GM19035 (cell line): ENCODE data around the gene IFITM10.

Experiments
- ATAC-seq: cut with Tn5 transposase; IDR thresholded peaks from one replicate; pipeline ENCODE4 v1.9.1; 2021; ENCODE audit not compliant: unreplicated experiment

Gene IFITM10

DNA sequence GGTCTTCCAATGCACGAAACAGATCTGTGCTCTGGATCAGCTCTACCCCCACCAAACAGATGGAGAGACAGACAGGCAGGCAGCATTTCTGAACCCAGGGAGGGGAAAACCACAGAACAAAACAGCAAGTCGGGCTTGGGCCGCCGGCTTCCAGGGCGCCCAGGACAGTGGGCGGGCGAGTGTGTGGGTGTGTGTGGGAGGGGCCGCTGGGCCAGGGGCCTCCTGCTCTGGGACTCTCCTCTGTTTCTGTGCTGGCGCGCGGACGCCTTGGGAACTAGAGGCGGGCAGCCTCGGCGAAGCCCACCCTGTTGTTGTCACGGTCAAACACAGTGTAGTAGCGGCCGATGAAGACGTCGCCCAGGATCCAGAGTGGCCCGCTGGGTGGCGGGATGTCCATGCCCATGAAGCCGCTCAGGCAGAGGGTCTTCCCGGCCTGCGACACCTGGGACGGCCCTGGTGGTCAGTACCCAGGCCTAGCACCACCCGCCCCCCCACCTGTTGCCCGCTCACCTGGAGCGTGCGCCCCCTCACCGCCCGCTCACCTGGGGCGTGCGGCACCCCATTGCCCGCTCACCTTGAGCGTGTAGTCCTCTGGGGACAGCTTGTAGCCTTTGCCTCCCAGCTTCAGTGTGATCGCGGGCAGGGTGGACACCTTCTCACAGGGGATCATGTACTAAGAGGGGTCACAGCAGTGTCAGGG, 3.0 kb upstream of the IFITM10 start:
- no peak for ATAC-seq

DNA sequence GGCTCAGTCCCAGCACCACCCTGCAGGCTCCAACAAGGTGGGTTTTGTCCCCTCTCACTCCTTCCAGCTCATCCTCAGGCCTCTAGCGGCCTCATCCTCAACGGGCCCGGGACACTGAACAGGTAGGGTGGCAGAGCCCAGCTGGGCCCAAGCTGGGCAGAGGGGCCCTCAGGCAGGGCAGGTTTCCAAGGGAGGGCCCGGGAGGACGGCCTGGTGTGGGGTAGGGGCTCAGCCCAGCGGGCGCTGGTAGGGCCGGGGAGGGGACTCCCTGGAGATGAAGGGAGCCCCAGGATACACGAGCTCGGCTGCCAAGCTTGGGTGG, 2.5 kb upstream of the IFITM10 start:
- no peak for ATAC-seq

DNA sequence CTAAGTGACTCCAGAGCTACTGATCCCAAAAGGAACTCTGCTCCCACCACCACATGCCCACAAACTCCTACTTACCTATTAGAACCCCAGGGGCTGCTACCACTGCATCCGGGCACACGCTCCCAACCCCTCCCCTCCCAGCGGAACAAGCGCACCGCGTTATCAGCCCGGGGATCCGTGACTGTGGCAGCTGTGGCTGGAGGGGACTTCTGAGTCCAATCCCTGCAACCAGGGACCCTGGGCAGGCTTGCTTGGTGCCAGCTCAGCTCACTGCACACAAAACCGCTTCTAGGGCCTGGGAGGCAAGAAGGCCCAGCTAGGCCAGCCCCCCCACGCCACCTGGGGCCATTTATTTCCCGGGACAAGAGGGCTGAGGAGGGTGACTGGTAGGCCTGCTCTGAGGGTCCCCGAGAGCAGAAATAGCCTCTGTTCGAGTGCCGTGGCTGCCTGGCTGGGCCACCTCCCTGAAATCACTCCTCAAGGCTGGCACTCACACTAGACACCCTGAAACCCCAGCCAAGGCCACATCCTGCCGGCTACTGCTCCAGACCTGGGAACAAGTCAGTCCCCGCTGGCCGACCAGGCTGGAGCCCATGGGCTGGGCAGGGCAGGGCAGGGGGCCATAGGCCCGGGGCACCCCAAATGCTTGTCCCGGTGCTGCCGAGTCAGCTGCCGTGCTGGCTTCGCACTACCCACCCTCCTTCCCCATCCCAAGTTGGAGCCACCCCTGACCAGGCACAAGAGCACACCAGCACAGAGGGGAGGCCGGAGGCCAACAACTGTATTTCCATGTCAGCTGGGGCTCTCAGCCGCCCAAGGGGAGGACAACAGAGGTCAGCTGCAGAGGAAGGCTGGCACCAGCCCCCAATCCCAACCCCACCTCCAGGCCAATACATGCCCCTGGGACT, 1.9 kb upstream of the IFITM10 start:
- ATAC-seq: no peak

DNA sequence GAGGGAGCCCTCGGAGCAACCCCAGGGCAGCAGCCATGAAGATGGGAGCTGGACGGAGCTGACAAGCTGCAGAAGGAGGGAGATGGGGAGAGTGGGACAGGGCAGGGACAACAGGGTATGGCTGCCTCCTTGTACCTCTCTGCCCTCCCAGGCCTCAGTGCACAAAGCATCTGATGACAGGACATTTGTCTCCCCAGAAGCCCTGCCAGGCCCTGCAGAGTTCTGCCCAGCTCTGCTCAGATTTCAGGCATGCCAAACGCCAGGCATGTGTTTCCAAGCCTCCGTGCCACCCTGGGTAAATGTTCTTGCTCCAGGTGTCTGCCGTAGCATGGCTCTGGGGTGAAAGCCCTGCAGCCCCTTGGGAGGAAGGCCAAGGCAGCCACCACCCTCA, 1.1 kb upstream of the IFITM10 start:
- ATAC-seq: no peak

DNA sequence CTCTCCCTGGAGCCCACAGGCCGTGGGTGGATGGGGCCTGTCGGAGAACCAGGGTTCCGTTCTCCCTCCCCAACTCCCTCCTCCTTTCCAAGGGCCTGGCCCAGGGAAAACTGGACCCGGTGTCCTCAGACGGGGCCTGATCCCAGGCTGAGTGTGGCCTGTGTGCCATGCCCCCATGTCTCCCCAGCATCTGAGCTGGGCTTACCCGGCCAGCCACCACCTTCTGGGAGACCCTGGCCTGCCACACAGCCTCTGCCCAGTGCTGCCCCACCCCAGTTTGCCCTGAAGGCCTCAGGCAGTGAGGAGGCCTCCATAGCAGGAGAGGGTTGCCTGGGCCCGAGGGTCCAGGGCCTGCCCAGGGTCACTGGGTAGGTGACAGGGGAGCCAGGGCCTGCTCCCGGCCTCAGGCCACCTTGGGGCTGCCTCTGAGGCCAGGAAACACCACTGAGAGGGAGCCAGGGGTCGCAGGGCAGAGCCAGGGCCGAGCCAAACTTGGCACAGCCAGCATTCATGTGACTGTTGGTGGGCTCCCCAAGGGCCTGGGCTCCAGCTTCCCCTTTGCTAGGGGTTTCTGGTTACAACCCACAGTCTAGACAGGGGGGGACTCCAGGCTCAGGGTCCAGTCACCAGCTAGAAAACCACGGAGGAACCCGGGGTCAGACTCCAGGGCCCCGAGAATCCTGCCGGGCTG, 590 bp upstream of the IFITM10 start:
- no peak for ATAC-seq

DNA sequence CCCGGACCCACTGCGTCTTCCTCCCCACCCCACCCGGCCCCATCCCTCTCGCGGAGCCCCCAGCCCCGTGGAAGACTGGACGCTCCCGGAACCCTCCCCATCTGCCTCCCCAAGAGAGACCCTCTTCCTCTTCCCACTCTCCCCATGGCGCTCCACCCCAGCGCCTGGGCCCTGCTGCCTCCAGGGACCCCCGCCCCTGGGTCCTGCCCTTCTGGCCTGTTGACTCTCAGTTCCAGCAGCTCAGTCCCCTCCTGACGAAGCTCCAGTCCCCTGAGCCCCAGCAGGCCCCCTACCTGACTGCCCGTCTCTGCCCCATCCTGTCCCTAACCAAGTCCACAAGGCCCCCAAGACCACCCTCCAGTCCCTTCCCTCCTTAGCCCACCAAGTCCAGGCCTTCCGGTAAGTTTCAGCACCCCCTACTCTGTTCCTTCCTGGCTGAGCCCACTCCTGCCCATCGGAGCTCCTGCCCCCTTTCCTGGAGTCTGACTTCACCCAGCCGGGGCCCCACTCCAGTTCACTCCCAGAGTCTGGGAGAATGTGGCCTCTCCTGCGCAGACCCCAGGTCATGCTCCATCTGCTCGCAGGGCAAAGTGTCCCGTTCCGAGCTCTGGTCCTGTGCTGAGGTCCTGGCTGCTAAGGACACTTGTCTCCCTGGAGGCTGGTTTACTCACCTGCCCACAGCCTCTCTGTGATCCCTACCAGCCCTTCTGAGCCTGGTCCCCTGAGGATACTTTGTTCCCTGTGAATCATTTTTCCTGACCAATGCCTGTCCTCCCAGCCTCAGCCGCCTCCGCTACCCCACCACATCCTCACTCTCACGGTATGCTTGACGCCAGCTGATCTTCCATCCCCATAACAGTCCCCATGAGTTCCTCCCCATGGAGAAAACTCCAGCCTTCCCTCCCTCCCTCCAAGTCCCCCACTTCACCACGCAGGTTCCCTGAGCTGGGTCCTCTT, 722 bp downstream of the IFITM10 start:
- ATAC-seq: no peak

DNA sequence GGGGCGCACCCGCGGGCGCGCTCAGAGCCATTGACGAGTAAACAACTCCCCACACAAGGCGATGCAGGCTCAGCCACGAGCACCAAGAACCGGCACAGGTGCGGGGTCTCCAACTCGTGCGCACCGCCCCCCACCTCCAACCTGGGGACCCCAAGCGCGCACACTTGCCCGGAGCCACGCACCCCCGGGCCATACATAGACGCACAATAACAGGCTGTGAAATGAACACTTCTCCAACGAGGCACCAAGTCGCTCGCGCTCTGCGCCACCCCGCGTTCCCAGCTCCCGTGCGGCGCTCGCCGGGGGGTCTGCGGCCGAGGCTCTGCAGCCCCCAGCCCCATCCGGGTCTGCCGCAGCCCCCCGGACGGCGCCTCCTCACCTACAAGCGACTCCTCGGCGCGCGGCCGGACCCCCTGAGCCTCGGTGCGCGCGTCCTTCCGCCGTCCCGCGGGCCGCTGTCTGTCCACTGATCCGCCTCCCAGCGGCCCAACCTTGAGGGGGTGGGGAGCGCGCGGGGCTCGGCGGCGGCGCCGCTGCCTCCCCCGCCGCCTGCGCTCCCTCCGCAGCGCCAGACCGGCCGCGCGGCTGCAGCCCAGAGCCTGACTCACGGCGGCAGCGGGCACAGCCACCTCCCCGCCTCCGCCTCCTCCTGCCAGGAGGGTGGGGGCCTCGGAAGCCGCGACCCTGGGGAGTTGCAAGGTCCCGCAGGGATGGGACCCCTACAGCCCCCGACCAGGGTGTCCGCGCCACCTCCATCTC, 1.6 kb downstream of the IFITM10 start:
- no peak for ATAC-seq

DNA sequence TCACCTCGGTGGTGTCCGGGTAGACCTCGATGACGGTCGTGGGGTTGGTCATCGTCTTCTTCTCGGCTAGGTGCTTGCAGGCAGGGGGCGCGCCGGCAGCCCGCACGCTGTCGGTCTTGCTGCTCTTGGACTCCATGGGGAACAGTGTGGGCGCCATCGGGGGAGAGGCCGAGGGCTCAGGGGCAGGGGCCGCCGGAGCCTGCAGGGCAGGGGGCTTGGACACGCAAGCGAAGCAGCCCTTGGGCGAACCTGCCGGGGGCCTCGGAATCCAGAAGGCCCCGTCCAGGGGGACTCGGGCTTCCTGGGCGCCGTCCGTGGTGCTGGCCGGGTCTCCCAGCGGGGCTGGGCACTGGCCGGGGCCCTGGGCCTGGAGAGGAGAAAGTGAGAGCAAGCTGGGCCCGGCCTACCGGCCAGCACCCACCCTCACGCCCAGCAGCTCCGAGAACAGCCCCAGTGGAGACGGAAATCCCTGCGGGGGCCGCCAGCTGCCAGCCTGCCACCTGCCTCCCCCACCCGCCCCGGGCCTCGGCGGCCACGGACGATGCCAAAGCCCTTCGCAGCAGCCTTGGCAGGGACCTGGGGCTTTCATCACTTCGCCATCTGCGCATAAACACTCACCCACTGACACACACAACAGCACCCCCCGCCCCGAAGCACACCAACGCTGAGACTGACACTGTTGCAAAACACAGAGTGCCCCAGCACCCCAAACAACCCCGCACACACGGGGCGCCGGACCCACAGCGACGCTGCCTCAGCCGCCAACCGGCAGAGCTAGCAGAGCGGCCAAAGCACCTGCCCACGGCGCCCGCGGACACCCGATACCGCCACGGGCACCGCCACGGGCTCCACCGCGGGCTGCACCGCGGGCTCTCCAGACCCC, 2.4 kb downstream of the IFITM10 start:
- no peak for ATAC-seq

DNA sequence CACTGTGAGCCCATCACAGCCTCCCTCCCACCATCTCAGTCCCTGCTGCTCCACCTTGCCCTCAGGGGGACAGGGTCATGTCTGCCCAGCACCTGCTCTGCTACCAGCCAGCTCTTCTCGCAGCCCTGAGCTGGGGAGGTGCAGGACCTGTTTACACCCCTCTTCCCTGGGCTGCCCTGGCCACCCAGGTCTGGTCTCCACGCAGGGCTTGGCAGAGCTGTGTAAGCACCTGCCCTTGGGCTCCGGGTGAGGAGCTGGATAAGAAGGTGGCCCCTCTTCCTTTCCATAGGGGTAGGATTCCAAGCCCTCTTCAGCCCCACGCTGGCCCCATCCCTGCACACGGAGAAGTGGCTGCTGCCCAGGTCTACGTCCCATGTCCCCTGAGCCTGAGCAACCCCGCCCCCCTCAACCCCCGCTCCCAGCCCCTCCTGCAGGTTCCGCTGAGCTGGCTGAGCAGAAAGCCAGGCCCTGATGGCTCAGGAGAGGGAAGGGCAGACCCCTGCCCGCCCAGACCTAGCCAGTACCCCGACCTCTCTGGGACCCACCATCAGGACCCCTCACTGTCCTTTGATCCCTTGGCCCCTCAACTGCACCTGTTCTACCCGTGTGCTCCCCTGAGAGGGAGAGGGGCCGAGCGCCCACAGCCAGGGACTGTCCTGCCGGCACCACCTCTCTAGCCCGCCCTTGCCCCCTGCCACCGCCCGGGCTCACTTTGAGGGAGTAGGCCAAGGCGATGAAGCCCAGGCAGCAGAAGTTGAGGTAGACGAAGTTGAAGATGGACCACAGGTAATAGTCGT, 3.2 kb downstream of the IFITM10 start:
- ATAC-seq: no peak

DNA sequence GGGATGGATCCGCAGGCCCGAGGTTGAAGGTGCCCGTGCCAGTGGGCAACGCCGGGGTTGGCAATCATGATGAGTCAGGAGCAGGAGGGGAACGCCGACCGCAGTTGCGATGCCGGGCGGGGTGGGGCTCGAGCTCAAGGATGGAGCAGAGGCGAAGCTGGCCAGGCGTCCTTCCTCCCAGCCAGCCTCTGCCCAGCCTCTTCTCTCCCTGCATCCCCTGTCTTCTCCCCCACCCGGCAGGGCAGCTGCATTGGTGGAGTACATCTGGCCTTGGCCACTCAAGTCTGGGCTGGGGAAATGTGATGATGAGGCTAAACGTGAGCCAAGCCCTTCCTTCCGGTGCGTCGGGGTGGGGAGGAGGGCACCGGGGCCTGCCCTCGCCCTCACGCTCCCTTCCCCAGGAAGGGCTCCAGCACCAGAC, 3.9 kb downstream of the IFITM10 start:
- no peak for ATAC-seq

DNA sequence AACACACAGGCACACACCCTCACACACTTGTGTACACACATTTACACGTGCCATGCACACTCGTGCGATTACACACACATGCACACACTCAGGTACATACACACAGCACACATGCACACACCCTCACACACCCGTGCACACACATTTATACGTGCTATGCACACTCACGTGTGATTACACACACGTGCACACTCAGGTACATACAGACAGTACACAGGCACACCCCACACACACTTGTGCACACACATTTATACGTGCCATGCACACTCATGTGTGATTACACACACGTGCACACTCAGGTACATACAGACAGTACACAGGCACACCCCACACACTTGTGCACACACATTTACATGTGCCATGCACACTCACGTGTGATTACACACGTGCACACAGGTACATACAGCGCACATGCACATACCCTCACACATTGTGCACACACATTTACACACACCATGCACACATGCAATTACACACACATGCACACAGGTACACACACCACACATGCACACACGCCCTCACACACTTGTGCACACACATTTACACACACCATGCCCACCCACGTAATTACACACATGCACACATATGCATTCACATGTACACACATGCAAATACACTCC, 4.6 kb downstream of the IFITM10 start:
- no peak for ATAC-seq

DNA sequence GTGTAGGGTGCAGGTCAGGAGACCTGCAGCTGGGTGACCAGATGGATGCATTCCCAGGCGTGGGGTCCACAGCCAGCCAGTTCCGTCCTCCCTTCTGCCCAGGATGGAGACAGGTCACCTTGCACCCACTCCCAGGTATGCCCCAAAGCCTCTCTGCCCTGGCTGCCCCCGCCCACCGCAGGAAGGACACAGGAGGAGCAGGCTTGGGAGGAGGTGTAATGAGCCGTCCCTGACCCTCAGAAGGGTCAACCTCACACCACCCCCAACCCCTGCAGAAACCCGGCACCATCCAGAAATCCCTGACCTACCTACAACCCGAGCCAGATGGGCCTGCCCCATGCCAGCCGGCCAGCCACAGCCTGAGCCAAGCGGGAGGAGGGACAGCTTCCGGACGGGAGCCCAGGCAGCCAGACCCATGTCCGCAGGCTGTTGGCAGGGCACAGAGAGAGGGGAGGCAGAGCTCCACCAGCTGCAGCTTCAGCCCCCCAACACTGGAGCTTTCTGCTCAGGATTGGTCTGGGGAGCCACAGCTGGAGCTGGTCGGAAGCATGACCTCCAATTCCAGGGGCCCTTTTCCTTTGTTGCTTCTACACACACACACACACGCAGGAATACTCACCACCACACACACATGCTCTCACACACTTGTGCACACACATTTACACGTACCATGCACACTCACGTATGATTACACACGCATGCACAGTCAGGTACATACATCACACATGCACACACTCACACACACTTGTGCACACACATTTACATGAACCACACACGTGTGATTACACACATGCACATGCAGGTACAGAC, 5.3 kb downstream of the IFITM10 start:
- no peak for ATAC-seq

DNA sequence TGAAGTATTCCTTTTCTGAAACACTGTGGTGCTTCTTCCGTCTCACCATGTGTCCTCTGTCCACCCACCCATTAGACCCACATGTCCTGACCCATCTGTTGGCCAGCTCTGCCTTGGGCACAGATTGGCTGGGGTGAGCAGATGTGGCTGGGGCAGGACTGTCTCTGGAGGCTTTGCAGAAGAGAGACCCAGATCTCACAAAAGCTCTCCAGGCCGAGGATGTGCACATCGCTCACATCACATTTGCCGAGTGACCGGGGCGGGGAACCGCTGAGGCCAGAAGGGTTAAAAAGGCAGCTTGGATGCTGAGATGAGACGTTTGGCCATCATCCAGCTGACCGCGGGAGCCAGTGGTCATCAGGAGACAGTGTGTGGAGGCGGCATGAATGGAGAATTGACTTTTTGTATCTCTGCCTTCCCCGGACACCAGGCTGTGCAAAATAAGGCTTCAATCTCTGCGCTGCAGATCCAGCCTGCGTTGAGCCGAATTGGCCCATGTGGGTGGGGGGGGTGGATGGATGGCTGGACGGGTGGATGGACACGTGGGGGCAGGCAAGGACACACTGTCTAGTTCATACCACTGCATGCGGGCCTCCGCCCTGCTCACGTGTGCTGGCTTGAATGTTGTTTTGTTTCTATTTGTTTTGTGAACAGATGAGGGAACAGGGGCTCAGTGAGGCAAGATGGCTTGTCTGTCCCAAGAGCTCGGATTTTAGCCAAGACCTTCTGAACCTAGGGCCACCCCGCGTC, 6.1 kb downstream of the IFITM10 start:
- ATAC-seq: no peak

DNA sequence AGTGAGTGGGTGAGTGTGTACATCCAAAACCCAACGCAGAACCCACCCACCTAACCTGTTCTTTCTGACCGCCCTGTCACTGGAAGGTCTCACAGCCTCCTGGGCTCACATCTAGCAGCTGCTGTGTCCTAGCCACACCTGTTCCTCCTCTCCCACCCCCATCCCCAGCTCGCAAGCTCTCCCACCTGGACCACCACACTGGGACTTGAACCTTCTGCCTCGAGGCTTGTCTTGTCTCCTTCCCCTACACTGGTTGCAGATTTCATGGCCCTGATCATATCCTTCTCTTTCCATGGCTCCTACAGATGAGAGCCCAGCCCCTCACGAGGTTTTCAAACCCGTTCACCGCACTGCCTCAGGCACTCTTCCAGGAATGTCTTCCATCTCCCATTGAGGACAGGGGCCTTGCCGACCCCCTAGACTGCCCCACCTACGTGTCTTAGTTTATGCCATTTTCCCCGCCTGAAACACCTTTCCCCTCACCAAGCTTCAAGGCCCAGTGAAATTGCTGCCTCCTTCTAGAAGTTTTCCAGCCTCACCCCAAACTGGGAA, 6.7 kb downstream of the IFITM10 start:
- ATAC-seq: no peak

DNA sequence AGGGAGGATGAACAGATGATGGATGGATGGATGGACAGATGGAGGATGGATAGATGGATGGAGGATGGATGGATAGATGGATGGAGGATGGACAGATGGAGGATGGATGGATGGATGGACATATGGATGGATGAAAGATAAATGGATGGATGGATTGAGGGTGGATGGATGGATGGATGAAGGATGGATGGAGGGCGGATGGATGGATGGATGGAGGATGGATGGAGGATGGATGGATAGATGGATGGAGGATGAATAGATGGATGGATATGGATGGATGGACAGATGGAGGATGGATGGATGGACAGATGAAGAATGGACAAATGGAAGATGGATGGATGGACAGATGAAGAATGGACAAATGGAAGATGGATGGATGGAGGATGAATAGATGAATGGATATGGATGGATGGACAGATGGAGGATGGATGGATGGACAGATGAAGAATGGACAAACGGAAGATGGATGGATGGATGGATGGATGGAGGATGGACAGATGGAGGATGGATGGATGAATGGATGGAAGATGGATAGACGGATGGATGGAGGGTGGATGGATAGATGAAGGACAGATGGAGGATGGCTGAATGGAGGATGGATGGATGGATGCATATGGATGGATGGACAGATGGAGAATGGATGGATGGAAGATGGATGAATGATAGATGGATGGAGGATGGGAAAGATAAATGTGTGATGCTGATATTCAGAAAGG, 7.4 kb downstream of the IFITM10 start:
- ATAC-seq: no peak
